A549 treated with CpdA at 1 μM for 4 hours (cell line): ENCODE data around the gene SRMS. TPM values are rescaled to one million over a fixed set of nuclear protein-coding genes. Genes with fewer than 3 reads are reported as not detected.

Experiments used
- total RNA-seq: library from RNA; stranded (reverse); fragments of 200-300 nt; extraction: Qiagen RNA extraction; gene quantifications from 5 replicates; pipeline ENCODE4 v1.2.3, GENCODE V29; 2022; ENCODE audit warnings: low read depth

Gene SRMS
- total RNA-seq, result not detected in 5 replicates

DNA sequence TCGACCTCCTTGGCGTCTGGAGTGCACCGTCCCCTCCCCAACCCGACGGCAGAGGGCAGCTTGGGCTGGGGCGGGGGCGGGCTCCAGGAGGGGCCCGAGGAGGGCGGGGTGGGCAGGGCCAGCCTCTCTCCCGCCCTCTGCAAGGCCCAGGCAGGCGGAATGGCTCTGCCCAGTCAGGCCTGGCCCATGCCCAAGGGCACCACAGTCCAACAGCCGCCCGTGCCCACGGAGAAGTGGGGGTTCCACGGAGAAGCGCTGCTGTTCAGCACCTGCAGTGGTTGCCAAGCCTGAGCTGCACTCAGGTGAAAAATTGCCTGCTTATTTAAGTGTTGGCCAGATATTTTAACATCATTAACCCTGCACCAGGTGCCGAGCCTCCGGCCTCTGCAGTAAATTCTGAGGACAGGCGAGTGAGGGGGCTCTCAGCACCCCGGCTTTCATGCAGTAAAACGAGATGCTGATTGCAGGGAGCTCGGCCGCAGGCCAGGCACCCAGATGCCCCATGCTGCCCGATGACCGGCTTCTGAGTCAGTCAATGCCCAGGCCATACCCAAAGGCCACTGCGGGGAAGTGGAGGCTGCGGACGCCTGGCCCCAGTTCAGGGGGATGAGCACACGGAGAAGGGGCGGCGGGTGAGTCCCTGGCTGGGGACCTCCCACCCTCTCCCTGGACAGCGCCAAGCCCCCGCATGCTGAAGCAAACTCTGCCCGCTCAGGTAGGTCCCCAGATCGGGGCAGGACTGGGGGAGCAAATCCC lies at the start of gene SRMS:
Gene SRMS (minus strand): TSS at position 25 of the 756 bp plus-strand sequence. CDS start 286 bp downstream, outside the sequence.

DNA sequence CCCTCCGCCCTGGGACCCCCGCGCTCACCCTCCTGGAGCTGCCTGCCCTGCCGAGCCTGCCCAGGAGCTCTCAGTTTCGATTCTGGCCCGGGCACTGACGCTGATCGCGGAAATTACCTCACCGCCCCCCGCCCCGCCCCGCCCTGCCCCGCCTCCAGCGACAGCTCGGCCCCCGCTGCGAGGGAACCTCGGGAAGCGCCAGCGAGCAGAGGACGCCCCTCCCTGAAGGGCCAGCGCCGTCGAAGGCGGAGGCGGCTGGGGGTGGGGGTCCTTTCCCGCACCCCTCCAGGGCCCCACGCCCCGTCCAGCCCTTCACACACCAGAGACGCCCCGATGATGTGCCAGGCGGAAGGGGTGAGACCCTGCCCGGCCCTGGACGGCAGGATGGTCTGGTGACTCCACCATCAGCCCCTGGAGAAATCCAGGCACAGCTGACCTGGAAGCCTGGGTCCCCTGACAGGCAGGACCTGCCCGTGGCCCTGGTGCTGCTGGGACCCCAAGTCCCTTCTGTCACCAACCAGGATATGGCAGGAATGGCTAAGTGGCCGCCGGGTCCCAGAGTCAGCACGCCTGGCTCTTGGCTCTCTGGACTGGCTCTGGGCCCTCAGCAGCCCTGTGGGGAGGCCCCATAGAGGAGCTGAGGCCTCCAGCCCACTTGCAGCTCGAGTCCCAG lies 26.7 kb upstream of the SRMS start, which contains the start of gene HELZ2:
Gene HELZ2 (minus strand): TSS at position 84 of the 673 bp plus-strand sequence. CDS start 1,854 bp downstream, outside the sequence.

GRCh38 chr20:63553933-63554290 lies 6.4 kb upstream of the SRMS start, which contains the start of gene FNDC11:
FNDC11 (plus strand) TSS chr20:63554159; CDS start chr20:63555664, 1,505 bp downstream.

GRCh38 chr20:63536997-63537524 lies 10.5 kb downstream of the SRMS start, which contains the start of gene PTK6:
PTK6 (minus strand) TSS chr20:63537376; CDS start chr20:63537314, 62 bp downstream.

DNA sequence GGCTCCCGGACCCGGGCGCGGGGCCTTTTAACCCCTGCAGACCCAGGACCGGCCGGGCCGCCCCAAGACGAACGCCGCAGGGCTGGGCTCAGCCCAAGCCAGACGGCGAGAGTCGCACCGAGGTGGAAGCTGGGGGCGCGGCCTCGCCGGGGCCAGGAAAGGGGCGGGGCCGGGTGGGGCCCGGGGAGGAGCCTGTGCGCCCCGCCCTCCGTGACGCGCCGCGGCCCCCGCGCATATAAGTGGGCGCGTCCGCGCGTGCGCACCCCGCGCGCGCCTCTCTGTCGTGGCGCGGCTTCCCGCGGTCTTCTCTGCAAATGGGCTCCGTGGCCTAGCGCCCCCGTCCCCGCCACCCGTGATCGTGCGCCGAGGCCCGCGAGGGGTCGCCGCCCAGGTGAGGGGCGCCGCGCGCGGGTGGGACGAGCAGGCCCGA lies 27.0 kb downstream of the SRMS start, which contains the start of gene PPDPF:
Gene PPDPF (plus strand): TSS at position 262 of the 430 bp plus-strand sequence. CDS start 544 bp downstream, outside the sequence.

DNA sequence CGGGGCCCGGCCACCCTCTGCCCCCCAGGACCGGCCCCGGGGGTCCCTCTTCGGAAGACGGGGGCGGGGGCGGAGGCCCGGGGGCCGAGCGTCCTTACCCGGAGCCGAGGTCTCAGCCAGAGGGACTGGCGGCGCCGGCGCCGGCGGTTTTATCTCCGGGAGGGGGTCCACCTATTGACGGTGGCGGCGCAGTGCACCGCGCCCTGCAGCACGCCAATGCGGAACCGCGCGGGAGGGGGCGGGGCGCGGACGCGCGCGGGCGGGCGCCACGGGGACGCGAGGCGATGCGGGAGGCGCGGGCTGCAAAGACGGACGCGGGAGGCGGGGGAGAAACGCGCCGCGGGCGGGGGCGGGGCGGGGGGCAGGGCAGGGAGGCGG lies 48.6 kb downstream of the SRMS start, which contains the start of gene EEF1A2:
Gene EEF1A2 (minus strand): TSS at position 124 of the 378 bp plus-strand sequence. CDS start 1,320 bp downstream, outside the sequence.

Other genes starting within 250 kb of the SRMS start
- 0.16 to 0.29 TPM (median 0.20 TPM) in 5 replicates for gene CHRNA4, start 186.4 kb downstream of the SRMS start, total RNA-seq
- gene KCNQ2, start 75.1 kb downstream of the SRMS start, total RNA-seq, result 0.50 to 0.68 TPM (median 0.60 TPM) in 5 replicates
- 136 to 164 TPM (median 141 TPM) in 5 replicates for gene EEF1A2, start 48.7 kb downstream of the SRMS start, total RNA-seq
- gene PPDPF, start 27.0 kb downstream of the SRMS start, total RNA-seq, result 277 to 347 TPM (median 317 TPM) in 5 replicates
- 2.2 to 3.0 TPM (median 2.4 TPM) in 5 replicates for gene PTK6, start 10.4 kb downstream of the SRMS start, total RNA-seq
- gene FNDC11, start 6.4 kb upstream of the SRMS start, total RNA-seq, result 0.09 to 0.30 TPM (median 0.24 TPM) in 4 of 5 replicates, not detected in the other
- gene HELZ2, start 26.5 kb upstream of the SRMS start, total RNA-seq, result 7.7 to 10.0 TPM (median 9.7 TPM) in 5 replicates
- 8.8 to 11.9 TPM (median 11.0 TPM) in 5 replicates for gene GMEB2, start 79.4 kb upstream of the SRMS start, total RNA-seq
- gene STMN3, start 105.7 kb upstream of the SRMS start, total RNA-seq, result 7.4 to 10.9 TPM (median 9.6 TPM) in 5 replicates
- 6.4 to 8.4 TPM (median 6.8 TPM) in 5 replicates for gene RTEL1, start 110.6 kb upstream of the SRMS start, total RNA-seq
- 0.47 to 1.2 TPM (median 0.85 TPM) in 5 replicates for gene TNFRSF6B, start 148.9 kb upstream of the SRMS start, total RNA-seq
- 26.9 to 38.3 TPM (median 34.2 TPM) in 5 replicates for gene ARFRP1, start 160.2 kb upstream of the SRMS start, total RNA-seq
- gene ZGPAT, start 160.3 kb upstream of the SRMS start, total RNA-seq, result 22.0 to 29.9 TPM (median 26.8 TPM) in 5 replicates
- 6.2 to 10.5 TPM (median 8.5 TPM) in 5 replicates for gene LIME1, start 188.9 kb upstream of the SRMS start, total RNA-seq
- 59.2 to 100 TPM (median 91.0 TPM) in 5 replicates for gene SLC2A4RG, start 192.0 kb upstream of the SRMS start, total RNA-seq